Measurements from ENCODE around the gene GLMN. TPM values are rescaled to one million over a fixed set of nuclear protein-coding genes. Genes with fewer than 3 reads are reported as not detected.

GLMN gene
- total and polyA plus RNA-seq, 2 experiments from 2014 or later, result 10.0 to 16.5 TPM

DNA sequence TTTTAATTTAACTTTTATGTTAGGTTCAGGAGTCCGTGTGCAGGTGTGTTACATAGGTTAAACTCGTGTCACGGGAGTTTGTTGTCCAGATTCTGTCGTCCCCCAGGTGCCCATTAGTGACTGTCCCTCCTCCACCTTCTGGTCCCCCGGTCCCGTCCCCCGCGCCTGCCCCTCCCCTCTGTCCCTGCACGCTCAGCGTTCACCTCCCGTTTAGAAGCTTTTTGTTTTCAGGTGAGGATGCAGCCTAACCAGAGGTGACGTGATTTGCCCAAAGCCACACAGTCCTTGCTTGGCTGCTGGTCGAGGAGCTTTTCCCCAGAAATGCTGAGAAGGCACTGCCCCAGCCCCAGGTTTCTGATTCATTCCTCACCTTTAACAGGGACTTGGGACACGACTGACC, 80.2 kb downstream of the GLMN start:
- no peak for DNase-seq (ENCODE audit: low spot score)
- Histone ChIP-seq H3K27ac (no peak overlapping the region), H3K9me3 (ENCODE audit: low read depth) (no peaks in the 10 kb centered on the region), H3K4me3 (no peak overlapping the region), H3K4me2 (no peak overlapping the region), H3K79me2 (no peaks in the 10 kb centered on the region), H3K9me2 (replicated peaks; ENCODE audit: insufficient read depth) (no peaks in the 10 kb centered on the region), H3K36me3 (replicated peaks; ENCODE audit: insufficient read depth, low read depth) (no peaks in the 10 kb centered on the region), H4K20me1 (ENCODE audit: insufficient read depth, poor library complexity, severe bottlenecking) (no peaks in the 10 kb centered on the region), H3K4me1 (ENCODE audit: insufficient read depth) (no peaks in the 10 kb centered on the region), H3K27me3 (no peaks in the 10 kb centered on the region), H2AFZ (no peak overlapping the region)
- no peak for TF ChIP-seq EZH2phosphoT487 (IDR thresholded peaks at IDR 0.05; ENCODE audit: low read depth, severe bottlenecking, unreplicated experiment)
- TF ChIP-seq, protein P1, sequence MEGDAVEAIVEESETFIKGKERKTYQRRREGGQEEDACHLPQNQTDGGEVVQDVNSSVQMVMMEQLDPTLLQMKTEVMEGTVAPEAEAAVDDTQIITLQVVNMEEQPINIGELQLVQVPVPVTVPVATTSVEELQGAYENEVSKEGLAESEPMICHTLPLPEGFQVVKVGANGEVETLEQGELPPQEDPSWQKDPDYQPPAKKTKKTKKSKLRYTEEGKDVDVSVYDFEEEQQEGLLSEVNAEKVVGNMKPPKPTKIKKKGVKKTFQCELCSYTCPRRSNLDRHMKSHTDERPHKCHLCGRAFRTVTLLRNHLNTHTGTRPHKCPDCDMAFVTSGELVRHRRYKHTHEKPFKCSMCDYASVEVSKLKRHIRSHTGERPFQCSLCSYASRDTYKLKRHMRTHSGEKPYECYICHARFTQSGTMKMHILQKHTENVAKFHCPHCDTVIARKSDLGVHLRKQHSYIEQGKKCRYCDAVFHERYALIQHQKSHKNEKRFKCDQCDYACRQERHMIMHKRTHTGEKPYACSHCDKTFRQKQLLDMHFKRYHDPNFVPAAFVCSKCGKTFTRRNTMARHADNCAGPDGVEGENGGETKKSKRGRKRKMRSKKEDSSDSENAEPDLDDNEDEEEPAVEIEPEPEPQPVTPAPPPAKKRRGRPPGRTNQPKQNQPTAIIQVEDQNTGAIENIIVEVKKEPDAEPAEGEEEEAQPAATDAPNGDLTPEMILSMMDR (IDR thresholded peaks at IDR 0.05; ENCODE audit: poor library complexity), result no peak
- TF ChIP-seq EZH2 (IDR thresholded peaks at IDR 0.05; ENCODE audit: borderline replicate concordance), result no peak
- WGBS (ENCODE audit: low lambda C conversion rate, missing lambda C conversion rate), result 92% methylated on average over 14 of the region's 14 CpGs

DNA sequence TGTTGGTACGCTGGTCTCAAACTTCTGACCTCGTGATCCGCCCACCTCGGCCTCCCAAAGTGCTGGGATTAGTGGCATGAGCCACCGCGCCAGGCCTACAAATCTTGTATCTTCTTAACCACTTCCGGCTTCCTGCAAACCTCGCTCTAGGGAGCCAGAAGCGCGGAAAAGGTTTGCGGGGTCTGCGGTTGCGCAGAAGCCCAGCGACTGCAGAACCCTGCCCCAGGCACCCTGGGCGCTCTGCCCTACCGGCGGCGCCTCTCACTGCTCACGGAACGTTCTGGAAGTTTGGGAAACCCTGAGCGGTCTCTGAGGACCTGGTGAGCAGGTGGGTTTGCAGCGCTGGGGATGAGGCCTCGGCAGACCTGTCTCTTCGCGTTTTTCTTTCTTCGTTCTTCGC, 81.1 kb downstream of the GLMN start, which contains the start of gene C1orf146:
C1orf146 (plus strand) TSS at position 195 of the 400 bp plus-strand sequence. CDS start 13,506 bp downstream, outside the sequence.
- H3K79me2 ChIP-seq, result no peaks in the 10 kb centered on the region
- H3K4me2 ChIP-seq, result no peak within 1 kb of the TSS
- H3K9me3 ChIP-seq (ENCODE audit: low read depth), result no peaks in the 10 kb centered on the region
- 96% methylated on average over 27 of the region's 27 CpGs for WGBS (ENCODE audit: low lambda C conversion rate, missing lambda C conversion rate)
- H3K9me2 ChIP-seq (replicated peaks; ENCODE audit: insufficient read depth), result no peaks in the 10 kb centered on the region
- no peak within 1 kb of the TSS for H3K4me3 ChIP-seq
- TF ChIP-seq, protein P1 (IDR thresholded peaks at IDR 0.05; ENCODE audit: poor library complexity), result no peak
- TF ChIP-seq EZH2 (IDR thresholded peaks at IDR 0.05; ENCODE audit: borderline replicate concordance) (no peak), EZH2phosphoT487 (IDR thresholded peaks at IDR 0.05; ENCODE audit: low read depth, severe bottlenecking, unreplicated experiment) (no peak)
- H3K36me3 ChIP-seq (replicated peaks; ENCODE audit: insufficient read depth, low read depth), result no peaks in the 10 kb centered on the region
- no peaks in the 10 kb centered on the region for H3K27me3 ChIP-seq
- no peak within 1 kb of the TSS for H2AFZ ChIP-seq
- H3K4me1 ChIP-seq (ENCODE audit: insufficient read depth), result no peaks in the 10 kb centered on the region
- no peaks in the 10 kb centered on the region for H4K20me1 ChIP-seq (ENCODE audit: insufficient read depth, poor library complexity, severe bottlenecking)
- no peak within 1 kb of the TSS for H3K27ac ChIP-seq
- DNase-seq (ENCODE audit: low spot score), result no peak

DNA sequence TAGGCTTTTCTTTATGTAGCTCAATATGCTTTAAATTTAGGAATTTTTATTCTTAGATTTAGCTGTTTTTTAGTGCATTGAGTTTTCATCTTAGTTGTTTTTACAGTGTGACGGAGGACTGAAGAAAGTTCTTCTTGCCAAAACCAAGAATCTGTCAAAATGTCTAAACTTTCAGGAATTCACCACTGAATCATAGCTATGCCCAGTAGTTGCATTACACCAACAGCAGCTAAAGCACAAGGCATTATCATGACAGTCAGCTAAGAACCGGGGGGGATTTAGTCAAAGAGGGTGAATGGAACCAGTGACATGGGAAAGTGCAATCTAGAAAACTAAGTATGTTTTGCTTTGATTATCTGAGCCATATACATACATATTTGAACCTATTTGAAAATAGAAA, 87.6 kb downstream of the GLMN start:
- Histone ChIP-seq H3K4me1 (ENCODE audit: insufficient read depth) (no peaks in the 10 kb centered on the region), H3K4me2 (no peak overlapping the region), H3K27ac (no peak overlapping the region), H3K9me3 (ENCODE audit: low read depth) (no peaks in the 10 kb centered on the region), H3K27me3 (no peaks in the 10 kb centered on the region), H2AFZ (no peak overlapping the region), H3K9me2 (replicated peaks; ENCODE audit: insufficient read depth) (no peaks in the 10 kb centered on the region), H4K20me1 (ENCODE audit: insufficient read depth, poor library complexity, severe bottlenecking) (no peaks in the 10 kb centered on the region), H3K36me3 (replicated peaks; ENCODE audit: insufficient read depth, low read depth) (no peaks in the 10 kb centered on the region), H3K4me3 (no peak overlapping the region), H3K79me2 (no peaks in the 10 kb centered on the region)
- WGBS (ENCODE audit: low lambda C conversion rate, missing lambda C conversion rate), result 79% methylated on average over 2 of the region's 2 CpGs
- TF ChIP-seq, protein P1 (IDR thresholded peaks at IDR 0.05; ENCODE audit: poor library complexity), result no peak
- no peak for TF ChIP-seq EZH2phosphoT487 (IDR thresholded peaks at IDR 0.05; ENCODE audit: low read depth, severe bottlenecking, unreplicated experiment)
- TF ChIP-seq EZH2 (IDR thresholded peaks at IDR 0.05; ENCODE audit: borderline replicate concordance), result no peak
- no peak for DNase-seq (ENCODE audit: low spot score)

DNA sequence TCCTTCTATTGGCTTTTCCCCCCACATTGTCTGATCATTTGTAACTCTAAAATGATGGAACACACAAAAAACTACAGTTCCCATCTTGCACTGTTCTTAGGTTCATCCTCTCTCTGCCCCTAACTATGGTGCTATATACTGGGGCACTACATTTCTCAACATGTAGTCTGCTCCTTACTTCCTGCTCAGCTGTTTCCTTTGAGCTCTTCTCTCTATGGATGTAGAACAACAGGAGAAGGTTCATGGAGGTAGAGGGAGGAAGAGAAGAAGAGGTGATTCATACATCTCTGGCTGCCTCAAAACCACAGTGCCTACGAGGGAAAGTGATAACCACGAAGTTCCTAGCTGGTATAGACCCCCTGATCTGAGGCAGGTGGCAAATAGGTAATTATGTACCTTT, 88.1 kb downstream of the GLMN start:
- Histone ChIP-seq H3K27me3 (no peaks in the 10 kb centered on the region), H2AFZ (no peak overlapping the region), H3K9me3 (ENCODE audit: low read depth) (no peaks in the 10 kb centered on the region), H3K27ac (no peak overlapping the region), H3K36me3 (replicated peaks; ENCODE audit: insufficient read depth, low read depth) (no peaks in the 10 kb centered on the region), H3K4me1 (ENCODE audit: insufficient read depth) (no peaks in the 10 kb centered on the region), H3K4me2 (no peak overlapping the region), H3K4me3 (no peak overlapping the region), H3K9me2 (replicated peaks; ENCODE audit: insufficient read depth) (no peaks in the 10 kb centered on the region), H4K20me1 (ENCODE audit: insufficient read depth, poor library complexity, severe bottlenecking) (no peaks in the 10 kb centered on the region), H3K79me2 (no peaks in the 10 kb centered on the region)
- TF ChIP-seq EZH2phosphoT487 (IDR thresholded peaks at IDR 0.05; ENCODE audit: low read depth, severe bottlenecking, unreplicated experiment) (no peak), EZH2 (IDR thresholded peaks at IDR 0.05; ENCODE audit: borderline replicate concordance) (no peak)
- TF ChIP-seq, protein P1 (IDR thresholded peaks at IDR 0.05; ENCODE audit: poor library complexity), result no peak
- WGBS (ENCODE audit: low lambda C conversion rate, missing lambda C conversion rate), result 39% methylated on average over 2 of the region's 2 CpGs
- DNase-seq (ENCODE audit: low spot score), result no peak

All from hepatocyte (in vitro differentiated cells).